Measurements from ENCODE around the gene ZDHHC11. TPM values are rescaled to one million over a fixed set of nuclear protein-coding genes. Genes with fewer than 3 reads are reported as not detected.

Gene ZDHHC11
- polyA plus RNA-seq, 4 donors = 4.9 to 40.5 (median 6.5) TPM

DNA sequence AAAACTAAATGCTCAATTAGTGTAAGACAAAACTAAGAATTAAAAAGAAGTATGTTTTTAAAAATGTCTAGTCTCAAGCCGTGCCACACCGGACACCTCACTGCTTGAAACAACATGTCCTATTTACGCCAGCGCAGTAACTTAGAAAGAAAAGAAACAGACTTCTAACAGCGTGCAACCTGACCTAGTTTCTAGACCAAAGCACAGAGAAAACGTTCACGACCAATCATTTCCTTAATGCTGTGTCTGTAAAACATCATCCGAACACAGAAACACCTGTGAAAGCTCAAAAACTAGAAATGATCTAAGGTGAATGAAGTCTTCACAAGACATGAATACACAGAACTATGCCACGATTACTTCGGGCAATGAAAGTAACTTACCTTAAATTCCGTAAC is 37.9 kb upstream of the ZDHHC11 start:
- H3K9me3 ChIP-seq (ENCODE audit: control insufficient read depth in 2 of 2, insufficient read depth in 1 of 2, low read depth in 1 of 2, low read length in 1 of 2) = no peaks in the 10 kb centered on the region

GRCh38 chr5:887947-888637 is 37.3 kb upstream of the ZDHHC11 start:
- Histone ChIP-seq H3K9me3 (ENCODE audit: control insufficient read depth in 2 of 2, insufficient read depth in 1 of 2, low read depth in 1 of 2, low read length in 1 of 2) (no peaks in the 10 kb centered on the region), H3K27me3 (ENCODE audit: control insufficient read depth in 3 of 3, insufficient read depth in 3 of 3, low read length in 3 of 3) (no peaks in the 10 kb centered on the region), H3K27ac (ENCODE audit: low read depth in 1 of 3, low read length in 2 of 3) (no peak overlapping the region), H3K4me1 (ENCODE audit: control insufficient read depth in 3 of 3, insufficient read depth in 2 of 3, low read depth in 1 of 3, low read length in 2 of 3) (peaks cover 0 to 10% (median 3%) of the 10 kb centered on the region in 3 donors), H3K36me3 (ENCODE audit: control insufficient read depth in 3 of 3, insufficient read depth in 2 of 3, low read depth in 1 of 3, low read length in 3 of 3) (peaks cover 0 to 77% (median 26%) of the 10 kb centered on the region in 3 donors), H3K4me3 (ENCODE audit: low read depth in 1 of 3, low read length in 3 of 3) (no peak overlapping the region)
- DNase-seq = no peak
- WGBS, 3 donors = 89 to 91% (median 90%) methylated on average over 14 of the region's 14 CpGs
- FAIRE-seq = no peak

More for the DNA sequence above, 37.9 kb upstream of the ZDHHC11 start:
- no peaks in the 10 kb centered on the region for H3K27me3 ChIP-seq (ENCODE audit: control insufficient read depth in 3 of 3, insufficient read depth in 3 of 3, low read length in 3 of 3)
- no peak overlapping the region for H3K4me3 ChIP-seq (ENCODE audit: low read depth in 1 of 3, low read length in 3 of 3)
- no peak for FAIRE-seq
- WGBS, 3 donors = 91 to 96% (median 91%) methylated on average over 11 of the region's 11 CpGs
- DNase-seq = no peak
- peaks cover 0 to 15% (median 3%) of the 10 kb centered on the region in 3 donors for H3K4me1 ChIP-seq (ENCODE audit: control insufficient read depth in 3 of 3, insufficient read depth in 2 of 3, low read depth in 1 of 3, low read length in 2 of 3)
- H3K36me3 ChIP-seq (ENCODE audit: control insufficient read depth in 3 of 3, insufficient read depth in 2 of 3, low read depth in 1 of 3, low read length in 3 of 3) = peaks cover 0 to 71% (median 26%) of the 10 kb centered on the region in 3 donors
- no peak overlapping the region for H3K27ac ChIP-seq (ENCODE audit: low read depth in 1 of 3, low read length in 2 of 3)

GRCh38 chr5:886716-887325 is 36.0 kb upstream of the ZDHHC11 start:
- peaks cover 0 to 10% (median 3%) of the 10 kb centered on the region in 3 donors for H3K4me1 ChIP-seq (ENCODE audit: control insufficient read depth in 3 of 3, insufficient read depth in 2 of 3, low read depth in 1 of 3, low read length in 2 of 3)
- H3K27ac ChIP-seq (ENCODE audit: low read depth in 1 of 3, low read length in 2 of 3) = no peak overlapping the region
- 93 to 94% (median 93%) methylated on average over 26 of the region's 26 CpGs for WGBS, 3 donors
- H3K27me3 ChIP-seq (ENCODE audit: control insufficient read depth in 3 of 3, insufficient read depth in 3 of 3, low read length in 3 of 3) = no peaks in the 10 kb centered on the region
- DNase-seq (no peak), FAIRE-seq (no peak)
- peaks cover 0 to 89% (median 28%) of the 10 kb centered on the region in 3 donors for H3K36me3 ChIP-seq (ENCODE audit: control insufficient read depth in 3 of 3, insufficient read depth in 2 of 3, low read depth in 1 of 3, low read length in 3 of 3)
- no peak overlapping the region for H3K4me3 ChIP-seq (ENCODE audit: low read depth in 1 of 3, low read length in 3 of 3)
- no peaks in the 10 kb centered on the region for H3K9me3 ChIP-seq (ENCODE audit: control insufficient read depth in 2 of 2, insufficient read depth in 1 of 2, low read depth in 1 of 2, low read length in 1 of 2)

DNA sequence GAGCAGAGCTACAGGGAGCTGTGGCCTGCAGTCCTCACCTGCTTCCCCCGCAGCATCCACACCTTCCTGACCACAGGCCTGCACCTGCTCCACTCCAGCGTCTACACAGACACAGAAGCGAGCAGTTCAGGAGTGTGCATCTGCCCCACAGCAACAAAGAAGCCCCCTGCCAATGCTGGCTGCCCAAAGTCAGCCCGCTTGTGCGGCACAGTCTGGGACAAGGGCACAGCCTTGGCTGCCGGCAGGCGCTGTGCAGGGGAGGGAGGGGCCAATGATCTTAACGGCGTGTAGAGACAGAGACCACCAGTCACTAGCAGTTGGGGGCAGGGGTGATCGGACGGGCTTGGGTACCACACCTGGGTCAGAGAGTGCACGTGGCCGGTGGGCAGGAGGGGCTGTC is 35.2 kb upstream of the ZDHHC11 start:
- peaks cover under 1 to 91% (median 32%) of the 10 kb centered on the region in 3 donors for H3K36me3 ChIP-seq (ENCODE audit: control insufficient read depth in 3 of 3, insufficient read depth in 2 of 3, low read depth in 1 of 3, low read length in 3 of 3)
- FAIRE-seq (no peak), DNase-seq (no peak)
- H3K4me1 ChIP-seq (ENCODE audit: control insufficient read depth in 3 of 3, insufficient read depth in 2 of 3, low read depth in 1 of 3, low read length in 2 of 3) = peaks cover 0 to 3% (median 0%) of the 10 kb centered on the region in 3 donors
- no peak overlapping the region for H3K4me3 ChIP-seq (ENCODE audit: low read depth in 1 of 3, low read length in 3 of 3)
- H3K27ac ChIP-seq (ENCODE audit: low read depth in 1 of 3, low read length in 2 of 3) = no peak overlapping the region
- no peaks in the 10 kb centered on the region for H3K27me3 ChIP-seq (ENCODE audit: control insufficient read depth in 3 of 3, insufficient read depth in 3 of 3, low read length in 3 of 3)
- H3K9me3 ChIP-seq (ENCODE audit: control insufficient read depth in 2 of 2, insufficient read depth in 1 of 2, low read depth in 1 of 2, low read length in 1 of 2) = no peaks in the 10 kb centered on the region
- WGBS, 3 donors = 90 to 95% (median 94%) methylated on average over 13 of the region's 13 CpGs

GRCh38 chr5:885529-885928 is 34.7 kb upstream of the ZDHHC11 start:
- FAIRE-seq = no peak
- no peak for DNase-seq
- no peak overlapping the region for H3K27ac ChIP-seq (ENCODE audit: low read depth in 1 of 3, low read length in 2 of 3)
- H3K4me3 ChIP-seq (ENCODE audit: low read depth in 1 of 3, low read length in 3 of 3) = no peak overlapping the region
- H3K9me3 ChIP-seq (ENCODE audit: control insufficient read depth in 2 of 2, insufficient read depth in 1 of 2, low read depth in 1 of 2, low read length in 1 of 2) = no peaks in the 10 kb centered on the region
- H3K4me1 ChIP-seq (ENCODE audit: control insufficient read depth in 3 of 3, insufficient read depth in 2 of 3, low read depth in 1 of 3, low read length in 2 of 3) = no peaks in the 10 kb centered on the region
- 87% methylated on average over 13 of the region's 13 CpGs for WGBS, 3 donors
- H3K36me3 ChIP-seq (ENCODE audit: control insufficient read depth in 3 of 3, insufficient read depth in 2 of 3, low read depth in 1 of 3, low read length in 3 of 3) = peaks cover 4 to 92% (median 35%) of the 10 kb centered on the region in 3 donors
- no peaks in the 10 kb centered on the region for H3K27me3 ChIP-seq (ENCODE audit: control insufficient read depth in 3 of 3, insufficient read depth in 3 of 3, low read length in 3 of 3)

GRCh38 chr5:885127-885442 is 34.3 kb upstream of the ZDHHC11 start:
- Histone ChIP-seq H3K36me3 (ENCODE audit: control insufficient read depth in 3 of 3, insufficient read depth in 2 of 3, low read depth in 1 of 3, low read length in 3 of 3) (peaks cover 4 to 89% (median 31%) of the 10 kb centered on the region in 3 donors), H3K27me3 (ENCODE audit: control insufficient read depth in 3 of 3, insufficient read depth in 3 of 3, low read length in 3 of 3) (no peaks in the 10 kb centered on the region), H3K4me1 (ENCODE audit: control insufficient read depth in 3 of 3, insufficient read depth in 2 of 3, low read depth in 1 of 3, low read length in 2 of 3) (no peaks in the 10 kb centered on the region), H3K4me3 (ENCODE audit: low read depth in 1 of 3, low read length in 3 of 3) (no peak overlapping the region), H3K27ac (ENCODE audit: low read depth in 1 of 3, low read length in 2 of 3) (no peak overlapping the region), H3K9me3 (ENCODE audit: control insufficient read depth in 2 of 2, insufficient read depth in 1 of 2, low read depth in 1 of 2, low read length in 1 of 2) (no peaks in the 10 kb centered on the region)
- WGBS, 3 donors = 92 to 98% (median 95%) methylated on average over 18 of the region's 18 CpGs
- no peak for FAIRE-seq
- no peak for DNase-seq

GRCh38 chr5:884345-885126 is 33.8 kb upstream of the ZDHHC11 start:
- Histone ChIP-seq H3K4me3 (ENCODE audit: low read depth in 1 of 3, low read length in 3 of 3) (no peak overlapping the region), H3K9me3 (ENCODE audit: control insufficient read depth in 2 of 2, insufficient read depth in 1 of 2, low read depth in 1 of 2, low read length in 1 of 2) (no peaks in the 10 kb centered on the region), H3K36me3 (ENCODE audit: control insufficient read depth in 3 of 3, insufficient read depth in 2 of 3, low read depth in 1 of 3, low read length in 3 of 3) (peaks cover 4 to 84% (median 31%) of the 10 kb centered on the region in 3 donors), H3K27ac (ENCODE audit: low read depth in 1 of 3, low read length in 2 of 3) (no peak overlapping the region), H3K4me1 (ENCODE audit: control insufficient read depth in 3 of 3, insufficient read depth in 2 of 3, low read depth in 1 of 3, low read length in 2 of 3) (no peaks in the 10 kb centered on the region), H3K27me3 (ENCODE audit: control insufficient read depth in 3 of 3, insufficient read depth in 3 of 3, low read length in 3 of 3) (no peaks in the 10 kb centered on the region)
- no peak for DNase-seq
- no peak for FAIRE-seq
- 90 to 94% (median 93%) methylated on average over 16 of the region's 16 CpGs for WGBS, 3 donors

DNA sequence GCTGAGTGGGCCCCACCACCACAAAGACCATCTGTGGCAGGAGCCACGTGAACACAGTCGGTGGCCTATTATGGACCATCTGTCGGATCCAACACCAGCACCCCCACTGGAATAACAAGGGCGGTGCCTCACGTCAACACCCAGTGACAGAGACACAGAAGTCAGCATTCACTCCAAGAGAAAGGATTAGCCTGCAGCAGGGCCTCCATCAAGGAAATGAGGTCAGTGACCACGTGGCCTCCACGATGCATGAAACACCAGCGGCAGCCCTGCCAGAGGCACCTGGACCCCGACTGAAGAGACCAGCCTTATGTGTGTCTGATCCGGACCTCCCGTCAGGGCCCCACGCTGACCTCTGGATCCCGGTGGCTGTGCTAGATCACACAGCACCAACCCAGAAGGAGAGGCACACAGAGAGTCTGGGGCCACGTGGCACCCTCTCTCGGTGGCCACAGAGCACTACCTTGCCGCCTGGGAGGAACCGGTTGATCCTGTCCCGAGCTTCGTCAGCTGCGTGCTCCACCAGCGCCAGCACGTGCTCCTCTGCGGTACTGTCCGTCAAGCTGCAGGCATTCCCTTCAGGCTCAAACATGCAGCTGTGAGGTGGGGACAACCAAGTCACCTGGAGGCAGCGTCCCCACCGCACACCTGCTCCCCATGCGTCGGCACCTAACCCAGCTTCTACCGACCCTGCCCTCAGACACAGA is 32.8 kb upstream of the ZDHHC11 start:
- peaks cover 4 to 79% (median 28%) of the 10 kb centered on the region in 3 donors for H3K36me3 ChIP-seq (ENCODE audit: control insufficient read depth in 3 of 3, insufficient read depth in 2 of 3, low read depth in 1 of 3, low read length in 3 of 3)
- 94 to 97% (median 96%) methylated on average over 29 of the region's 29 CpGs for WGBS, 3 donors
- H3K4me1 ChIP-seq (ENCODE audit: control insufficient read depth in 3 of 3, insufficient read depth in 2 of 3, low read depth in 1 of 3, low read length in 2 of 3) = no peaks in the 10 kb centered on the region
- no peaks in the 10 kb centered on the region for H3K27me3 ChIP-seq (ENCODE audit: control insufficient read depth in 3 of 3, insufficient read depth in 3 of 3, low read length in 3 of 3)
- no peak overlapping the region for H3K27ac ChIP-seq (ENCODE audit: low read depth in 1 of 3, low read length in 2 of 3)
- no peaks in the 10 kb centered on the region for H3K9me3 ChIP-seq (ENCODE audit: control insufficient read depth in 2 of 2, insufficient read depth in 1 of 2, low read depth in 1 of 2, low read length in 1 of 2)
- DNase-seq (no peak), FAIRE-seq (no peak)
- no peak overlapping the region for H3K4me3 ChIP-seq (ENCODE audit: low read depth in 1 of 3, low read length in 3 of 3)

Data from small intestine (tissue), 7 donors.